Activated CD8-positive, alpha-beta memory T cell treated with anti-CD3 and anti-CD28 coated beads, Interleukin-2, amount 50 U/mL, for 4 hours (primary cell): ENCODE data around the gene DDIAS.
A peak's percentile ranks its signal among the peaks of the same experiment; 100 is the strongest.
"Not testable (repeated sequence)": the region's sequence is repeated elsewhere in the genome, so short reads cannot be mapped to it uniquely, and the experiment has no call there.

Experiments used
- DNase-seq: peaks from one replicate; pipeline ENCODE4 v3.0.0-alpha.2; 2020

DDIAS gene, protein sequence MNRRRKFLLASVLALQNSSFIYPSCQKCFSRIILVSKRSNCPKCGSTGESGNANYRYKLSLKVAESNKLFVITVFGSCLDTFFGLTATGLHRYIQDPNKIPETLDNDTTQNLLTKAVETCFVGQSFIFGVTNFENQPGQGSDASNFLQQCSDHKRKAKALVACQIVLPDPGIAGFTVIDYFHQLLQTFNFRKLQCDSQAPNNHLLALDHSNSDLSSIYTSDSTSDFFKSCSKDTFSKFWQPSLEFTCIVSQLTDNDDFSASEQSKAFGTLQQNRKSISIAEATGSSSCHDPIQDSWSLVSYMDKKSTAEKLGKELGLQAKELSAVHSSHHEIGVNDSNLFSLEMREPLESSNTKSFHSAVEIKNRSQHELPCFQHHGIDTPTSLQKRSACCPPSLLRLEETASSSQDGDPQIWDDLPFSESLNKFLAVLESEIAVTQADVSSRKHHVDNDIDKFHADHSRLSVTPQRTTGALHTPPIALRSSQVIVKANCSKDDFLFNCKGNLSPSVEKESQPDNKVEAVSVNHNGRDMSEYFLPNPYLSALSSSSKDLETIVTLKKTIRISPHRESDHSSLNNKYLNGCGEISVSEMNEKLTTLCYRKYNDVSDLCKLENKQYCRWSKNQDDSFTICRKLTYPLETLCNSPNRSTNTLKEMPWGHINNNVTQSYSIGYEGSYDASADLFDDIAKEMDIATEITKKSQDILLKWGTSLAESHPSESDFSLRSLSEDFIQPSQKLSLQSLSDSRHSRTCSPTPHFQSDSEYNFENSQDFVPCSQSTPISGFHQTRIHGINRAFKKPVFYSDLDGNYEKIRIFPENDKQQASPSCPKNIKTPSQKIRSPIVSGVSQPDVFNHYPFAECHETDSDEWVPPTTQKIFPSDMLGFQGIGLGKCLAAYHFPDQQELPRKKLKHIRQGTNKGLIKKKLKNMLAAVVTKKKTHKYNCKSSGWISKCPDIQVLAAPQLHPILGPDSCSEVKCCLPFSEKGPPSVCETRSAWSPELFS

DNA sequence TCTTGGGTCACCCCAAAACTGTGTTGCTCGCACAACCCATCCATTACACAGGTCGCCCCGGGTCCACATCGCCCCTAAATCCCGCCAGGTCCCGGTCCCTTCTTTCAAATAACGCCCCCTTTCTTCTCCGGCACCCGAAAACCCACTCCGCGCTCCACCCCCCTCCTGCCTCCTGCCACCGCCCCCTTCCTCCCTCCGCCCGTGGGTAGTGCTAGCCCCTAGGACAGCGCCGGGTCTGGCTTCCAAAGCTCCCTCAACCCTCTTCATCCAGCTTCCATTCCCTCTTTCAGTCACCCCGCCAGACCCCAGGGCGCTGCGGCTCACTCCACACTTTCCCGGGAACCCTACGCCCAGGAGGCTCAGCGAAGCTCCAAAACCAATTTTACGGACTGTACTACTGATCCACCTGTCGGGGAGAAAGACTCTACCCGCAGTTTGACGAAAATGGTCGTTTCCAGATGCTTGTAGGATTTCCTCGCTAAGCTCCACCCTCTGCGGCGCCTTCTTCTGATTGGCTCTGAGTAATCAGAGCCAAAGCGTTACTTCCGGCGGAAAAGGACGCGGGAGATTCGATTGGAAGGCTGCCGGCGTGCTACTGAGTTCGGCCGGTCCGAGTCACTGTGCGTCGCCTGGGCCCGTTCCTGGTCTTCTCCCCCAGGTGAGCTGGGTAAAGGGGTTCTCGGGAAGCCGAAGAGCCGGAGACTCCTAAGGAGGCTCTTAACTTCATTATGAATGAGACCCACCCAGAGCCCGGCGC is at the start of gene DDIAS:
DDIAS (plus strand) TSS at position 572 of the 757 bp plus-strand sequence. CDS start 13,003 bp downstream, outside the sequence.
- DNase-seq, result peak; percentile 88

DNA sequence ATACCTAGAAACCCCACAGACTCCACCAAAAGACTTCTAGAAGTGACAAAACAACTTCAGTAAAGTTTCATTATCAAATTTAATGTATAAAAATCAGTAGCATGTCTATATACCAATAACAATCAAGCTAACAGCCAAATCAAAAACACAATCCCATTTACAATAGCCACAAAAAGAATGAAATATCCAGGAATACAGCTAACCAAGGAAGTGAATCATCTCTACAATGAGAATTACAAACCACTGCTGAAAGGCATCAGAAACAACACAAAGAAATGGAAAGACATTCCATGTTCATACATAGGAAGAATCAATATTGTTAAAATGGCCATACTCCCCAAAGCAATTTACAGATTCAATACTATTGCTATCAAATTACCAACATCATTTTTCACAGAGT is 47.3 kb upstream of the DDIAS start:
- DNase-seq, result no peak

DNA sequence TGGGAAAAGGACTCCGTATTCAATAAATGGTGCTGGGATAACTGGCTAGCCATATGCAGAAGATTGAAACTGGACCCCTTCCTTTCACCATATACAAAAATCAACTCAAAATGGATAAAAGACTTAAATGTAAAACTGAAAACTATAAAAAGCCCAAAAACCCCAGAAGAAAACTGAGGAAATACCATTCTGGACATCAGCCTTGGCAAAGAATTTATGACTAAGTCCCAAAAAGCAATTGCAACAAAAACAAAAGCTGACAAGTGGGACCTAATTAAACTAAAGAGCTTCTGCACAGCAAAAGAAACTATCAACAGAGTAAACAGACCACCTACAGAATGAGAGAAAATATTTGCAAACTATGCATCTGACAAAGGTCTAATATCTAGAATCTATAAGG is 46.6 kb upstream of the DDIAS start:
- not testable (repeated sequence) for DNase-seq

DNA sequence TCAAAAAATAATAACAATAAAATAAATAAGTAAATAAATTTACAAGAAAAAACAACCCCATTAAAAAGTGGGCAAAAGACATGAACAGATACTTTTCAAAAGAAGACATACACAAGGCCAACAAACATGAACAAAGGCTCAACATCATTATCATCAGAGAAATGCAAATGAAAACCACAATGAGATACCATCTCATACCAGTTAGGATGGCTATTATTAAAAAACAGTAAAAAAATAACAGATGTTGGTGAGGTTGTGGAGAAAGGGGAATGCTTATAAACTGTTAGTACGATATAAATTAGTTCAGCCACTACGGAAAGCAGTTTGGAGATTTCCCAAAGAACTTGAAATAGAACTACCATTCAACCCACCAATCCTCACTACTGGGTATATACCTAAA is 45.9 kb upstream of the DDIAS start:
- no peak for DNase-seq

DNA sequence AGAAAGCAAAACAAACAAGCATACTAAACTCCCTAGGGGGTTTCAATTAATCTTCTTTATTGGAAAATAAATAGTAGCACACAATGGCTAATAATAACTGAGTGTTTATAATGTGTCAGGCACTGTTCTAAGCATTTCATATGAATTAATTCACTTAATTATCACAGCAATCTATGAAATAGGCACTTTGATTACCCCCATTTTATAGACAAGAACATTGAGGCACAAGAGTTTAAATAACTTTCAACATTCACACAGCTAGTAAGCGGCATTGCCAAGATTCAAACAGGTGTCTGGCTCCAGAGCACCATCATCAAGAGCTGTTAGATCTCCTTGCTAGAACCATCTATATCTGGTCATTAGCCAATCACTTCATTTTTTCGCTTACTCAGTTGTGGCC is 44.4 kb upstream of the DDIAS start:
- DNase-seq, result no peak

DNA sequence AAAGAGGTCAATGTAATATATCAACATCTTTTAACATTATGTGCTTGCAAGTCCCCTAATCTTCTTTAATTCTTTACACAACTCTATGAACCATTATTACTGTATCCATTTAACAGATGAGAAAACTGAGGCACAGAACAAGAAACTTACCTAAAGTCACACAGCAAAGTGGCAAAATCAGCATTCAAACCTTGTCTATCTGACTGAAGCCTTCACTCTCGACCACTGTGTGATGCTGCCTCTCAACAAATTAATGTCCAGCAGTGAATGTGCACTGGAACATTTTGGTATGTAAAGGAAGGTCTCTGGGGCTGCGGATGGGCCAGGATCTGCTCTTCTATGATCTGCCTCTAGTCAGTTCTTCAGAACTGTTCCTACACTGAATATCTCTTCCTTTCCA is 43.4 kb upstream of the DDIAS start:
- no peak for DNase-seq

DNA sequence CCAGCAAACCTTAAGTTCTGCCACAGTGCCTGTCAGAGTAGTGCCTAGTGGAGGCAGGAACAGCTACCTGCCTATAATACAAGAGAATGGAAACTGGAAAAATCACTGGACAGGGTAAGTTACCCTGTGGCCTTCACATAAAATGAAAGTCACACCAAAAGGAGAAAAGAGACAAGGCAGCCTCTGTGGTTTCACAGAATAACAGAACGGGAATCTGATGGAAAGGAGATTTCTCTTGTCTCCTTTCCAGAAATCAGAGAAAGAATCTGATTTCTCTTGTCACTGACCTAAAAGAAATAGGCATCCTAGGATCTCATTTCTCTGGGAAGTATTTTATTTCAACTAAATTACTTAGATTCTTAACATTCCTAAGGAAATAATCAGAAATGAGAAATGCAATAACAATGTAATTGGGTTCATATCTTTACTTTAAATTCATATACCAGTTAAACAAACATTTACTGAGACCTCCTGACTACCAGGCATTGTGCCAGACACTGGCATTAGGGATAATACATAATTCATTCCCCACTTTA is 42.9 kb upstream of the DDIAS start:
- no peak for DNase-seq

DNA sequence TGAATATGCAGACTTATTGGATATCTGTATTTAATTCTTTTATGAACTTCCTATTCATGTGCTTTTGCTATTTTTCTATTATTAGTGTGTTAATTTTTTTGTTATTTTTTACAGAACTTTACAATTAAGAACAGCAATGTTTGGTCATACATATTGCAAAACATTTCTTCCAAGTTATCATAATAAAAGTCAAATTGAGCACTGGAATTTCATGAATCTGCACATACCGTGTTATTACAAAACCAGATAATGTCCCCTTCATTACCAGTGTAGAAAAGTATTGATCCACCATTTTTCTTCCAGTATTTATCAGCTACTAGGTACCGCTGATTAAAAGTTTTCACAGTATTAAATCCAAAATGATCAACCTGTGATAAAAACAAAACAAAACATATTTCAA is 41.8 kb upstream of the DDIAS start:
- no peak for DNase-seq

DNA sequence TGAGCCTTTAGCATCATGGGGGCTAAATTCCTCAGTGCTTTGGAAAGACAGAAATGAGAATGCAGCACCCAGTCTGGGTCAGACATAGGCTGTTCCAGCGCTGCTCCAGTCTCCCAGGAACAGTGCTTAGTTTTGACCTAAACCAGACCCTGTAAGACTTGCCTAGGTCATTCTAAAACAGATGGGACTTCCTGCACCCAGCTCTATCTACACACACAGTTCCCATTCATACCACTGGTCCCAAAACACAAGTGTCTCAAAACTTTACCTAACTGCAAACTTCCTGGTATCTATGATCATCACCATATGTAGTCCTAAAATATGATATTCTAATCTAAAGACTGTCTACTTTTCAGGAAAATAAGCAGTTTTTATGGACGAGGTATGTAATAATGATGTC is 39.2 kb upstream of the DDIAS start:
- DNase-seq, result no peak

DNA sequence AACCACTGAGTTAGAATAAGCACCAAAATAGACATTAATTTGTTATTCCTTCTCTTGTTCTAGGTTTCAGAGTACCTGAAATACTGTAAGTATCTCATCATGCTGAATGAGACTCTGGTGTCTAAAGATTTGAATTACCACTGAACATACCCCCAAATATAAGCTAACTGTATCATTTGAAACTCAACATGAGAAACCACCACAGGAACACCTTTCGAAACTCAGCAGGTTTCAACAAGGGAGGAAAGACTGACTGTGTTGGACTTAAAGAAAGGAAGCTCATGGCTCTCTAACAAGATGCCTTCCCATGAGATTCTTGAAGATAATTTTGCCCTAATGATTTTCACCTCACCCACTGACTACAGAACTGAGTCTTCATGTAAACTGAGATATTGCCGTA is 38.3 kb upstream of the DDIAS start:
- no peak for DNase-seq

DNA sequence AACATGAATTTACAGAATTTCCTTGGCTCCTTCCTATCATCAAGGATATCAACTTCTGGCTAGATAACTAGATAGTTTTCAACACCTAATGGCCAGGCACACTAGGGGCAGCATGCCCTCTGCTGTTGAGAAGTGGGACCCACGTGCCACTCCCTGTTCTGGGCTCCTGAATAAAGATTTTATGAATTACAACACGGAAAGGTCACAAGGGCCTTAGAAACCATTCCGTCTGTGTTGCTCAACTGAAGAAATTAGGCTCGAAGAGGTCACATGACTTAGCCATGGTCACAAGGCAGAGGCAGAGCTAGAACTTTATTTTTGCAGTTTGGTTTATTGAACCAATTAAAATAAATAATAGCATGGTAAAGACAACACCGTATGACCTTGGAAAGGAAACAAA is 37.3 kb upstream of the DDIAS start:
- DNase-seq, result no peak

DNA sequence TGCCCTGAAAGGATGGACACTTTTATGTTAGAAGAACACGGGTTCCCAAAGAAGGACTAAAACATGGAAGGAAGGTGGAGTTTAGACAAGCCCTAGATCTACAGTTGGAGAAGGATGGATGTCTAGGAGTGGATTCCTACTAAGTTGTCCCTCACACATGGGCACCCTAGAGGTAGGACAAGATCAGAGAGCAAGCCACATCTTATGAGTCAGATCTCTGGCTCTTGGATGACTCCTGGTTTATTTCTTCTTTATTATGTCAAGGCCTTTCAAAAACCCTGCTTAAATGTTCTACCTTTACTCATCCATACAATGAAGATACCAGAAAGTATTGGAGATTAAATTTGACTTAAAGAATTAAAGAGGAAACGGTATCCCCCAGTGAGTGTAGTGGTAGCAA is 35.7 kb upstream of the DDIAS start:
- no peak for DNase-seq

DNA sequence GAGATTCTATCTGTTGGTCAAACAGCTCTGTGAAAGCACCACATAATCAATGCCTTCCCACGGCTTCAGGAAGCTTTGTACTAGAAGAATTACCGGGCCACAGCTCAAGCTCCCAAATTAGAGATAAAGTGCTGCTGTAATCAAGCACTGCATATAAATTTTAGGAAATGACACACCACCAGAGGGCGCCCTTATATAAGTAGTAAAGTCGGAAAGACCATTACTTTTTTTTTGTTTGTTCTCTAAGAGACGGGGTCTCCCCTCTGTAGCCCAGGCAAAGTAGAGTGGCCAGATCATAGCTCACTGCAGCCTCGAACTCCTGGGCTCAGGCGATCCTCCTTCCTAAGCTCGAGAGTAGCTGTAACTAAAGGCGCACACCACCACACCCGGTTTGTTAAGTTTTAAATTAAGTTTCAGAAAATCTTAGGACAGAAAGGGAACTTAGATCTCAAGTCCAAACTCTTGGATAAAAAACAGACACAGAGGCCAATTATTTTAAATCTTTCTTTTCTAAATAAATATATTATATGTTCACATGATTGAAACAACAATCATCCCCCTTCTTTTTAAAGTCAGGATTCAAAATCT is 33.9 kb upstream of the DDIAS start:
- DNase-seq, result peak; percentile 72

DNA sequence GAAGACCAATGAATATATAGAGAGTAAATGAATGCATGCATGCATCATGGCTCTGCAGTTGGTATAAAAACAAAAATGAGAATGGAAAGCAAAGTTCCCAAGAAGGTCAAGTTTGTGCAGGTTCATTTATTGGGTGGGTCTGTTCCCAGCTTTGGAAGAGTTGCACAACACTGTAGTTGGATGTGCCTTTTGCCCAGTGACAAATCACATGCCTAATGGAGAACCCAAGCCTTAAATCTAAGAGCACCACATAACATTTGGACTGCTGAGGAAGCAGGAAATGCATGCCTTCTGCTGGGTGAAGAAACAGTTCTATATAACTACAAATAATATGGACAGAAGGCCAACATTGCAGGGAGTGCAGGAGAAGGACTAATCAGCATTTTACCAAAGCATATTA is 31.9 kb upstream of the DDIAS start:
- no peak for DNase-seq

DNA sequence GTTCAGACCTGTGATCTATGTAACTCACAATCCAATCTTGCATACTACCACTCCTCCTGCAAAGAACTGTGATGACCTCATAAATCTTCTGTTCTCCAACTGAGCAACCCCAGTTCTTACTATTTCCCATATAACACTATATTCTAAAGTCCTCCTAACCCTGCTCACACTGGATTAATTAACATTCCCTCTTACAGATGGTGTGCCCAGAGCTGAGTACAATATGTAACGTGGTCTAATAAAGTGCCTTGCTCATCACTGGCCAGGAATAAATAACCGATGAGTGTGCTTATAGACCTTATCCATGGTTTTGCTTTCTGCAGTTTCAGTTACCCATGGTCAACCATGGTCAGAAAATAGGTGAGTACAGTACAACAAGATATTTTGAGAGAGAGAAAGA is 29.9 kb upstream of the DDIAS start:
- no peak for DNase-seq

DNA sequence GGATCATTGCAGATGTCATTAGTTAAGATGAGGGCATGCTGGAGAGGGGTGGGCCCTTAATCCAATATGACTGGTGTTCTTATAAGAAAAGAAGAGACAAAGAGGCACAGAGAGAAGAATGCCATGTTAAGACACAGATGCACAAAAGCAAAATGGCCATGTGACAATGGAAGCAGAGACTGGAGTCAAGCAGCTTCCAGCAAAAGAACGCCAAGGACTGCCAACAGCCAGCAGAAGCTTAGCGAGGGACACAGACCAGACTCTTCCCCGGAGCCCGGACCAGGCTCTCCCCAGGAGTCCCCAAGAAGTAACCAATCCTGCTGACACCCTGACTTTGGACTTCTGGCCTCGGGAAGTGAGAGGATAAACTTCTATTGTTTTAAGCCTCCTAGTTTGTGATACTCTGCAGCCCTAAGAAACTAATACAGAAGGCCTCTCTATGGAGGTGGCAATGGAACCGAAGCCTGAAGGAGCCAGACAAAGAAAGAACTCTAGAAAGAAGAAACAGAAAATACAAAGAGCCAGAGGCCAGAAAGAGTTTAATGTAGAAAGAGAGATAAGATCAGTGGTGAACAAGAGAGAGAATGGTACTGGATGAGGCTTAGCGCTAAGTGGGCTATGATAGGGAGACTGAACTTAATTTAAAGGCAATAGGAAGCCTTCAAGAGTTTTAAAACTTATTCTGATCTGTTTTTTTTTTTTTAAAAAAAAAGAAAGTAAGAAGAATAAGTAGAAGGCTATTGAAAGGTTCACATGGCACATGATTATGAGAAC is 29.0 kb upstream of the DDIAS start:
- no peak for DNase-seq

DNA sequence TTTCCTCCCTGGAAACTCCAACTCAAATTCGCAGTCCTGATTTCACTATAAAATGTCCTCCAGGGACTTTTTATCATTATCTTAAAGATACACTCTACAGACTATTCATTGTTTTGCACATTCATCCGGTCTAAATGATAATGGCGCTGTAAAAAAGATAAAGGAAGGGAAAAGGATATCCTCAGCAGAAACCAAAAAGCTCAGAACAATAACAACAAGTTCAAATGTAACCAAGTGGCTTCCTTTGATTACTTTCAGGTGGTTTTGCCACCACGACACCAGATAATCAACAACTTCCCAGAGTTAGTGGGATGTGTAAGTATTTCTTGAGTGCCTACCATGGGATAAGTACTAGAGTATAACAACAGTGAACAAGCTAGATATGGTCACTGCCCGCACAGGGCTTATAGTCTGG is 27.6 kb upstream of the DDIAS start:
- no peak for DNase-seq

DNA sequence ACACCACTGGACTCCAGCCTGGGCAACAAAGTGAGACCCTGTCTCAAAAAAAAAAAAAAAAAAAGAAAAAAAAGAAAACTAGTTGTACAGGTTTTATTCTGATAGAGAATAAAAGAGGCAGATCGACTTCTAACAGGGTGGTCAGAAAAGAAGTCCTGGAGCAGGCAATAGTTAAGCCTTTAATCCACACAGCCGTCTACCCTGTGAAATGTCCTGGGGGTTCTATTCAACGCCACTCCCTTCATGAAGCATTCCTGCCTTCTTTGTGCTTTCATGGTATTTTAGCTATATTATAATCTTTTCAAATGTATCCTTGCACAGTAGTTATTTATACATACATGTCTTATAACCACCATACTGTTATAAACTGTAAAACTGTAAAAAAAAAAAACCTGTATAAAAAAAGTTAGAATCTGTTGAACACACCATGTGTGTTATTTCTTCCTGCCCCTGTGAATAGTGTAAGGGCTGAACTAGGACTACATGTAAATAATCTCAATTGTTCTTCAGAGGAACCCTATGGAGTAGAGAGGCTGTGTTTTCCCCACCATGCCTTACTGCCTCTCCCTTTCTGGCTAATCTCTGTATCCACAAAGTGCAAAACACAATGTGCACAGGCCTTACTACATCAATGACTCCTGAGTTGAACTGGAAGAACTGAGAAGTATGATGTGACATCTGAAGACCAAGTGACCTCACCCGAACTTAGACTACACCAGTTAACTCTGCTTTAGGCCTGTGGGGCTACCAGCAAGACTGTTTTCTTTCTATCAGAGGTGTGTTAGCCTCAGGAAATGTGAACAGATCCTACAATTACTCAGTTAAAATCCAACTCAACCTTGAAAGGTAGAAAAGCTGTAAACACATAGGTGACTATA is 26.7 kb upstream of the DDIAS start:
- DNase-seq, result no peak

DNA sequence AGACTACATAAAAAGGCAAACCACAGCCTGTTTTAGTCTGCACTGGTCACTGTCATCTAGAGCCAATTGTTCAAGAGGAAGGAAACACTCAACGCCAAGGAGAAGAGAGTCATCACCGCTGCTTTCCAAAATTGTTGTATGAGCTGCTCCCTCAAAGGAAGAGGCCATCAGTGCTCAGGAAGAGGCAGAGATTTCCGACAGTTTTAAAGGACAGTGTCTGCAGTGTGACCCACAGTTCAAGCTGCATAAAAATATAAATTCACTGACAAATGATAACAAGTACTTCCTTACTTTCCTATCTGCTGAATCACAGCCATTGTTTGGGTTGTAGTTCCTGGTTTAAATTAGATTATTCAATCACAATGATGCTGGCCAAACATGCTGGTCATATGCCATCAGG is 17.7 kb upstream of the DDIAS start:
- no peak for DNase-seq

DNA sequence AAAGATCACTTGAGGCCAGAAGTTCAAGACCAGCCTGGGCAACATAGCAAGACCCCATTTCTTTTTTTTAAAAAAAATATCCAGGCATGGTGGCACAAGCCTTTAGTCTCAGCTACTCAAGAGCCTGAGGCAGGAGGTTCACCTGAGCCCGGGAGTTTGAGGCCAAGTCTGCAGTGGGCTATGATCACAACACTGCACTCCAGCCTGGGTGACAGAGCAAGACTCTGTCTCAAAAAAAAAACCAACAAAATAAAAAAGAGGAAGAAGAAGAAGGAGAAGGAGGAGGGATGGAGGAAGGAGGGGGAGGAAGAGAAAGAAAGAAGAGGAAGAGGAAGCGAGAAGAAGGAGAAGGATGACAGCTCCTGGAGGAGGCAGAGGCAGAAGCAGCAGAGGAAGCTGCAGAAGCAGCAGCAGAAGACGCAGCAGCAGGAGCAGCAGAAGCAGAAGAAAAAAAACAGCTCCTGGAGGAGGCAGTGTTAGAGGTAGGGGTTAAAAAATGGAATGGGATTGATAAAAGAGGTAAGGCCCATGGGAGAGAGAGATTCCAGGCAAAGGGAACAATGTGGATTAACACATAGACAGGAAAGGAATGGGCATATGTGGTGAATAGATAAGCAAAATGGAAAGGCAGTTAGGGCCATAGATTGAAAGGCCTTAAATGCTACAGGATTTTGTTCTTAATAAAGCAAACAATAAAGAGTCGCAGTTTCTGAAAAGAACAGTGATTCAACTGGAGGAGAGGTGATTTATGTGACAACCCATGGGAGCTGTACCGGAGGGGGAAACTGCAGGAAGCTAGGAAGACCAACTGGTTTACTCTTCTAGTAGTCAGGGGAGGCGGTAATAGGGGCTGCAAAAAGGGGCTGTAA is 12.2 kb upstream of the DDIAS start:
- no peak for DNase-seq
